SIG-M5 treated with dmso at 0.1 percent for 504 hours (cell line): Measurements from ENCODE around the gene GRPEL1.
A peak's percentile ranks its signal among the peaks of the same experiment; 100 is the strongest.

Experiments
- DNase-seq: peaks from one replicate; lab custom pipeline; 2025; ENCODE audit not compliant: unreplicated experiment; lab: John Stamatoyannopoulos, UW

Gene GRPEL1

GRCh38 chr4:7066006-7066405 is 1.9 kb downstream of the GRPEL1 start:
- no peak for DNase-seq

- no peak for DNase-seq
These were observed 4.5 kb downstream of the GRPEL1 start for GRCh38 chr4:7063362-7063761.

GRCh38 chr4:7062816-7063215 is 5.0 kb downstream of the GRPEL1 start:
- DNase-seq, result no peak

GRCh38 chr4:7061815-7062214 is 6.0 kb downstream of the GRPEL1 start:
- DNase-seq, result no peak

- DNase-seq, result peak; percentile 84
These were observed 7.3 kb downstream of the GRPEL1 start for GRCh38 chr4:7060346-7061150.

- peak; percentile 92 for DNase-seq
These were observed 8.2 kb downstream of the GRPEL1 start for GRCh38 chr4:7059662-7060061.

GRCh38 chr4:7058792-7059191 is 9.1 kb downstream of the GRPEL1 start:
- DNase-seq, result no peak

GRCh38 chr4:7055990-7056325 is 11.9 kb downstream of the GRPEL1 start:
- no peak for DNase-seq

- DNase-seq, result no peak
These were observed 12.5 kb downstream of the GRPEL1 start for GRCh38 chr4:7055111-7055989.

- no peak for DNase-seq
These were observed 13.6 kb downstream of the GRPEL1 start for GRCh38 chr4:7054106-7054880.

GRCh38 chr4:7052923-7053715 is 14.7 kb downstream of the GRPEL1 start:
- no peak for DNase-seq

GRCh38 chr4:7052313-7052712 is 15.6 kb downstream of the GRPEL1 start:
- DNase-seq, result no peak

- no peak for DNase-seq
These were observed 16.0 kb downstream of the GRPEL1 start for GRCh38 chr4:7051905-7052304.

- DNase-seq, result no peak
These were observed 16.7 kb downstream of the GRPEL1 start for GRCh38 chr4:7051144-7051495.

- no peak for DNase-seq
These were observed 17.3 kb downstream of the GRPEL1 start for GRCh38 chr4:7050481-7051143.

- no peak for DNase-seq
These were observed 18.1 kb downstream of the GRPEL1 start for GRCh38 chr4:7049739-7050138.

- no peak for DNase-seq
These were observed 18.6 kb downstream of the GRPEL1 start for GRCh38 chr4:7049295-7049694.

- no peak for DNase-seq
These were observed 19.2 kb downstream of the GRPEL1 start for GRCh38 chr4:7048642-7049041.

- no peak for DNase-seq
These were observed 20.9 kb downstream of the GRPEL1 start for GRCh38 chr4:7046971-7047370.
